Pancreas (tissue), 10 donors: ENCODE data around the gene ROR1. TPM values are rescaled to one million over a fixed set of nuclear protein-coding genes. Genes with fewer than 3 reads are reported as not detected.

Experiments used
- ATAC-seq, 4 donors: fragments of 200-7000 bp; cut with Tn5 transposase; one replicate each; pipeline versions ENCODE4 v1.8.0 to v1.9.1; 2020; ENCODE audit warnings: mild to moderate bottlenecking in 4 of 4, moderate library complexity in 4 of 4
- DNase-seq, 6 donors: peaks; one replicate each; pipeline ENCODE4 v3.0.0-alpha.2; 2020
- FAIRE-seq: peaks from 2 replicates; lab custom pipeline; 2012; peaks lifted over from hg19 to GRCh38; lab: Jason Lieb, UNC
- H3K27ac ChIP-seq, 4 donors: fragments of 200-600 bp; sonication (generic); 1 replicate in 3 of 4; 2 replicates in 1 of 4; pipeline versions ENCODE4 v1.5.0 to v1.8.0; 2020
- H3K27me3 ChIP-seq, 4 donors: fragments of 200-600 bp; one replicate each; pipeline ENCODE4 v1.8.0; 2021
- H3K36me3 ChIP-seq, 3 donors: fragments of 200-600 bp; sonication (generic) in 1 of 3; one replicate each; pipeline versions ENCODE4 v1.5.0 to v1.8.0; 2020 to 2021
- H3K4me1 ChIP-seq, 3 donors: fragments of 200-600 bp; one replicate each; pipeline ENCODE4 v1.8.0; 2021
- H3K4me3 ChIP-seq, 4 donors: fragments of 200-600 bp; sonication (generic) in 2 of 4; one replicate each; pipeline versions ENCODE4 v1.5.0 to v1.8.0; 2020 to 2021
- H3K9me3 ChIP-seq, 4 donors: fragments of 200-600 bp; one replicate each; pipeline ENCODE4 v1.8.0; 2021
- WGBS, 2 donors: extraction: QIAGEN DNeasy Blood & Tissue Kit; methylation state at CpG; one replicate each; pipeline ENCODE4 v1.1.7; 2013; 5-methylcytosine and 5-hydroxymethylcytosine counted together
- intact Hi-C, 3 donors: fragments of 100-400 bp; cut with DNase I; formaldehyde crosslinking; loops; one replicate each; pipeline versions ENCODE4 v1.11.1 to v1.14.2; 2022
- polyA plus RNA-seq, 2 donors: library from polyadenylated mRNA; stranded (reverse); fragments of 200-250 nt; gene quantifications; one replicate each; pipeline ENCODE4 v1.2.3, GENCODE V29; 2013
- total RNA-seq, 6 donors: library from RNA; stranded (reverse); fragmentation: NEBNext Ultra II Directional in 4 of 6; extraction: Animal tissue kit (Norgen Biotek cat#: 25700) in 4 of 6; gene quantifications; one replicate each; pipeline versions ENCODE4 v1.2.1 to v1.2.4, GENCODE V29; 2021 to 2023
- TF ChIP-seq, protein P1 (sequence below), 4 donors: fragments of 200-600 bp; sonication (generic) in 3 of 4; IDR thresholded peaks; one replicate each; pipeline versions ENCODE4 v1.5.0 to v1.8.0; 2021; ENCODE audit warnings: antibody characterized with exemption in 4 of 4
- donor health status: healthy with polysubstance abuse.
- donor health status: DM: no; HTN: no; CAD: no; lungs with moderate emphysema.
- donor health status: DM: no; HTN: no; CAD: no.
- donor health status: control.
- donor health status: control.
- donor health status: Bipolar disorder and iron deficiency.
- donor health status: DM: yes; HTN: yes; CAD: no.
- donor health status: DM: no; HTN: no; CAD: no.
- donor health status: DM: no; HTN: no; CAD: no.
- donor health status: DM: yes; HTN: yes; CAD: no.

Gene ROR1
- total and polyA plus RNA-seq, 8 donors, result 1.3 to 18.5 (median 7.3) TPM

DNA sequence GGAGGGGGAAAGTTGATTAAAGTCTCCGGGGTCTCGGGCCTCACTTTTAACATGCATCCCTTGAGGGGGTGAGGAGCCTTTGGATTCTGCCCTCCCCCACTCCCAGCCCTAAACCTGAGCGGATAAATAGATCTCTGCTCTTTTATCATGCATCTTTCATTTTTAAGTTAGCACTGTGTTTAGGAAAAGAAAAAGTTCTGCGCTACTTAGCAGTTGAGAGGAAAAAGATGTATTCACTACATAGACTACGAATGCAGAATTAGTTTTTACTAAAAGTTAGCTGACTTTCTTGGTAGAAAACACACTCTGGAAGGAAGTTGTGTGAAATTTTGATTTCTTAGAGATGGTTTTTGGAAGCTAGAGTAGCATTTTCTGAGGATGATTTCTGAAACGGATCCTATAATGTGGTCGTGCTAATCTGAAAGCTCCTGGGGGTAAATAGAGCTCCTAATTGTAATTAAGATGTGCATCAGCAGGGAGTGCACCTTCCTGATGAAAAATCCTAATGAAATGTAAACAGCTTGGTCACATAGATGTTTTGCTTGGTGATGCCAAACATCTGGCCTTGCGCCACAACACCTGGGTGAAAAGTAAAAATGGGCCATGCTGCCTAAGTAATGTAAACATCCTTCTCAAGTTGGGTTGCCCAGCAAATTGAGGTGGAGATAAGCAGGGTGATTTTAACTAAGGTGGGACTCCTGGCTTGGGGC lies 1.8 kb downstream of the ROR1 start:
- FAIRE-seq (no peak), DNase-seq (no peak), ATAC-seq (no peak)
- no peaks in the 10 kb centered on the region for H3K27me3 ChIP-seq
- H3K27ac ChIP-seq, result peak overlapping the region in 2 of 4 donors; percentile 89 to 91
- no peaks in the 10 kb centered on the region for H3K9me3 ChIP-seq
- intact Hi-C loops, result loop anchor here in 1 of 3 donors (10.0 kb wide), 1 partner anchor 359 kb away; no protein-coding TSS in a partner anchor
- peak overlapping the region; percentile 70 to 90 (median 82) for H3K4me3 ChIP-seq
- peaks cover 0 to 19% (median 6%) of the 10 kb centered on the region in 3 donors for H3K4me1 ChIP-seq
- TF ChIP-seq, protein P1, sequence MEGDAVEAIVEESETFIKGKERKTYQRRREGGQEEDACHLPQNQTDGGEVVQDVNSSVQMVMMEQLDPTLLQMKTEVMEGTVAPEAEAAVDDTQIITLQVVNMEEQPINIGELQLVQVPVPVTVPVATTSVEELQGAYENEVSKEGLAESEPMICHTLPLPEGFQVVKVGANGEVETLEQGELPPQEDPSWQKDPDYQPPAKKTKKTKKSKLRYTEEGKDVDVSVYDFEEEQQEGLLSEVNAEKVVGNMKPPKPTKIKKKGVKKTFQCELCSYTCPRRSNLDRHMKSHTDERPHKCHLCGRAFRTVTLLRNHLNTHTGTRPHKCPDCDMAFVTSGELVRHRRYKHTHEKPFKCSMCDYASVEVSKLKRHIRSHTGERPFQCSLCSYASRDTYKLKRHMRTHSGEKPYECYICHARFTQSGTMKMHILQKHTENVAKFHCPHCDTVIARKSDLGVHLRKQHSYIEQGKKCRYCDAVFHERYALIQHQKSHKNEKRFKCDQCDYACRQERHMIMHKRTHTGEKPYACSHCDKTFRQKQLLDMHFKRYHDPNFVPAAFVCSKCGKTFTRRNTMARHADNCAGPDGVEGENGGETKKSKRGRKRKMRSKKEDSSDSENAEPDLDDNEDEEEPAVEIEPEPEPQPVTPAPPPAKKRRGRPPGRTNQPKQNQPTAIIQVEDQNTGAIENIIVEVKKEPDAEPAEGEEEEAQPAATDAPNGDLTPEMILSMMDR (IDR thresholded peaks at IDR 0.05), result no peak
- H3K36me3 ChIP-seq, result no peaks in the 10 kb centered on the region
- WGBS, 2 donors, result 16 to 18% methylated on average over 8 of the region's 8 CpGs

DNA sequence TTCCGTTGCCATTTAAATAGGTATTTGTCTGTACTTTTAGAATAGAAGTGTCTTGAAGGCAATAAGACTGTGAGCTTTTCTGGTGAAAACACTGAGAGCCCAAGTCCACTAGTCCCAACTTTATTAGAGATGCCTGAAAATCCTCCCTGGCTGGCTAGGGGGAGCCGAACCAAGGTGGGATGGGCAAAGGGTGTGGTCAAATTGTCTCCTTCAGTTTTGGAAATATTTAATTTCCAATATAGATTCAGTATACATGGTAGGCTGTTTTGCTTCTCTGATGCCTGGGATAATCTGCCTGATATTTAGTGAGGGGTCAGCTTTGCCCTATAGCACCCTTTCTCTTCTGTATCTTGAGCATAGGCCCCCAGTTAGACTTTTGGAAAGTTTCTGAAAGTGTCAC lies 3.5 kb downstream of the ROR1 start:
- intact Hi-C loops, result loop anchor here in 1 of 3 donors (10.0 kb wide), 1 partner anchor 358 kb away; no protein-coding TSS in a partner anchor
- TF ChIP-seq, protein P1 (IDR thresholded peaks at IDR 0.05), result no peak
- DNase-seq (no peak), FAIRE-seq (no peak), ATAC-seq (no peak)
- H3K36me3 ChIP-seq, result no peaks in the 10 kb centered on the region
- no peaks in the 10 kb centered on the region for H3K9me3 ChIP-seq
- 70 to 71% methylated on average over 2 of the region's 2 CpGs for WGBS, 2 donors
- no peak overlapping the region for H3K27ac ChIP-seq
- no peaks in the 10 kb centered on the region for H3K27me3 ChIP-seq
- H3K4me1 ChIP-seq, result peaks cover 0 to 19% (median 6%) of the 10 kb centered on the region in 3 donors
- H3K4me3 ChIP-seq, result no peak overlapping the region

GRCh38 chr1:63777965-63778880 lies 4.4 kb downstream of the ROR1 start:
- Histone ChIP-seq H3K27ac (no peak overlapping the region), H3K27me3 (no peaks in the 10 kb centered on the region), H3K36me3 (no peaks in the 10 kb centered on the region), H3K4me1 (peaks cover 0 to 17% (median 6%) of the 10 kb centered on the region in 3 donors), H3K9me3 (no peaks in the 10 kb centered on the region), H3K4me3 (no peak overlapping the region)
- DNase-seq, result no peak
- ATAC-seq, result no peak
- FAIRE-seq, result no peak
- 92% methylated on average over 3 of the region's 3 CpGs for WGBS, 2 donors
- intact Hi-C loops, result loop anchor here in 1 of 3 donors (10.0 kb wide), 1 partner anchor 357 kb away; no protein-coding TSS in a partner anchor
- TF ChIP-seq, protein P1 (IDR thresholded peaks at IDR 0.05), result no peak

DNA sequence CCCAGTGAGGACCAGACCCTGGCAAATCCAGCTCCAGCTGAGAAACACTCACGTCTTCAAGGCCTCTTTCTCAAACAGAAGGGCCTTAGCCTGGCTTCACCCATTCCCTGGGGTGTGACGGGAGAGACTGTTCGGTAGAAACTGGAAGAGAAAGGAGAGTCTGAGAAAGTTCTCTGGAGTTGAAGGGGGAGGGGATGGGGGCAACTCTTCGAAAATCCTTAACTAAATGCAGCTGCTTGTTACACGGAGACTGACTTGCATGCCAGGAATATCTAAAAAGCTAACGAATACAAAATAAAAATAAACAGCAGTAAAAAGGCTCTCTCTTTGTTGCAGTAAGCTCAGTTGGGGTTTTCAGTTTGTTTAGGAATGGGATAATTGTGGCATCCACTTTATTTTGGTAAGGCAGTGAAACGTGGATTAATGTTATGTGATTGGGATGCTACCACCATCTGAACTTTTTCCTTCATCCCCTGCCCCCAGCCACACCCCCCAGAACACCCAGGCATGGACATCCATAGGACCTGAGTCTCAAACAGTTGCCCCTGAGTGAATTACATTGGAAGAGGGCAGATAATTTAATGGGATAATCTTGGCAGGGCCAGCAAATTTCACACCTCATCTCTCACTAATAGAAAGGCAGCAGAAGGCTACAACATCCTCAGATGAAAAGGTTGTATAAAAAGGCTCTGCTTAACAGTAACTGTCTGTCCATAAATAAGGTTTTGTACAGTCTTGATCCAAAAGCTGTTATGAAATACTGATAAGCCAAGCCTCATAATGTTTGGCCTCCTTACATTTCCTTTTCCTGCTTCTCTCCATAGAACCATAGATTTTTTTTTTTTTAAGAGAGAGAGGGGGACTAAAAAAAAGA lies 5.8 kb downstream of the ROR1 start:
- Histone ChIP-seq H3K9me3 (no peaks in the 10 kb centered on the region), H3K27me3 (no peaks in the 10 kb centered on the region), H3K27ac (no peak overlapping the region), H3K4me3 (no peak overlapping the region), H3K36me3 (no peaks in the 10 kb centered on the region), H3K4me1 (peaks cover 0 to 15% (median 6%) of the 10 kb centered on the region in 3 donors)
- DNase-seq (no peak), ATAC-seq (no peak), FAIRE-seq (peak; percentile 17)
- intact Hi-C loops, result loop anchor here in 1 of 3 donors (10.0 kb wide), 1 partner anchor 355 kb away; no protein-coding TSS in a partner anchor
- 38 to 48% methylated on average over 7 of the region's 7 CpGs for WGBS, 2 donors
- TF ChIP-seq, protein P1 (IDR thresholded peaks at IDR 0.05), result no peak
